Stimulated activated CD4-positive, alpha-beta T cell treated with anti-CD3 and anti-CD28 coated beads, Interleukin-4, amount 100 ng/mL, for 4 hours (primary cell): Measurements from ENCODE around the gene SF3A1.

Source experiments
- DNase-seq, 2 experiments: peaks; one replicate each; pipeline ENCODE4 v3.0.0-alpha.2; 2020

SF3A1 gene

DNA sequence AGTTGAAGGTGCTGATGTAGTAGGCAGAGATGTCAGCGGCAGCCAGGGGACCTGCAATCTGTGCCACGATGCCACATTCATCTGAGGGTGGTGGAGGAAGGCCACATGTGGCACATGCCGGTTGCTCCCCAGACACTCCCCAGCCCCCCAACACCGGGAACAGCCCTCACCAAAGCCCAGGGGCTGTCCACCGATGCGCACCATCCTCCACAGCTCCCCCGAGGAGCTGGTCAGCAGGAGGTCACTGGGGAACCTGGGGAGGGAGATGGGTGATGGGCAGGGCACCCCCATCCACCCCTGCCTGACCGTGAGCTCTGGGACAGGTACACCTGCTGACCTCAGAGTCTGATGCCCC is 70.9 kb downstream of the SF3A1 start:
- DNase-seq: no peak

- no peak for DNase-seq
Measured at GRCh38 chr22:30285176-30285845, 71.4 kb downstream of the SF3A1 start.

DNA sequence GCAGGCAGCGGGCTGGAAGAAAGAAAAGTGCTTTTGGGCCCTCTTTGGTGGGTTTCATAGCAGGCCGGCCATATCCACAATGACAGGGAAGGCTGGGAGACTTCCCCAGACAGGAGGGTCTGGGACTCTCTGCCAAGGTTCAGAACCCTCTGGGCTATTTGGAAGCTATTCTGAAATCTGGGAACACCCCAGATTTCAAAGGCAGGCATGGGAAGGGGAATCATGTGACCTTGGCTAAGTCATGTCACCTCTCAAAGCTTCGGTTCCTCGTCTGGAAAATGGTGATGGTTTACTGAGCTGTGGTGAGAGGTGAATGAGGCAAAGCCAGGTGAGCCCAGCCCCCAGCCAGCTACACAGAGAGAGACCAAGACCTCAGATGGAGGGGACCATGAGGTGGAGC is 72.0 kb downstream of the SF3A1 start:
- DNase-seq: no peak

GRCh38 chr22:30284172-30284571 is 72.5 kb downstream of the SF3A1 start:
- no peak for DNase-seq

GRCh38 chr22:30283342-30283741 is 73.4 kb downstream of the SF3A1 start:
- no peak for DNase-seq

GRCh38 chr22:30282616-30283046 is 74.1 kb downstream of the SF3A1 start:
- no peak for DNase-seq
